K562 (cell line): ENCODE results near the gene PTCRA. TPM values are rescaled to one million over a fixed set of nuclear protein-coding genes. Genes with fewer than 3 reads are reported as not detected.

Experiments used
- ATAC-seq: fragments of 200-7000 bp; cut with Tn5 transposase; 3 replicates; pipeline ENCODE4 v1.9.1; 2020; ENCODE audit warnings: moderate library complexity
- BruUV-seq: library from RNA; stranded (reverse); fragments of 400-500 nt; replicated peaks from 2 replicates; lab custom pipeline; 2021; lab: Mats Ljungman, UMichigan
- CTCF ChIA-PET: fragments of 300-600 bp; formaldehyde crosslinking; extraction: SDS; loops from one replicate; lab custom pipeline; 2021; ENCODE audit warnings: low intra/inter-chr PET ratio; lab: Yijun Ruan, JAX
- POLR2A ChIA-PET: fragments of 300-600, 350-650 bp; sonication (Branson Sonifier 250); formaldehyde crosslinking; extraction: SDS; loops from one replicate; lab custom pipeline; 2021; ENCODE audit warnings: antibody characterized with exemption, inconsistent platforms; lab: Yijun Ruan, JAX
- DNase-seq, 4 experiments: peaks; one replicate each; pipeline versions ENCODE4 v3.0.0 to v3.0.0-alpha.2; 2011 to 2018; ENCODE audit warnings: low spot score in 3 of 4, mixed read lengths in 3 of 4; ENCODE audit errors: extremely low read depth in 1 of 4
- FAIRE-seq: peaks from 2 replicates; lab custom pipeline; 2011; peaks lifted over from hg19 to GRCh38; lab: Jason Lieb, UNC
- H2AFZ ChIP-seq: 2 replicates; pipeline ENCODE4 v1.6.0; 2011; ENCODE audit warnings: low read depth, low read length, control low read depth, inconsistent platforms
- H3K27ac ChIP-seq: fragments of 200-600 bp; 3 replicates; pipeline ENCODE4 v1.8.0; 2011; ENCODE audit warnings: low read depth, mild to moderate bottlenecking, control low read depth, inconsistent platforms, low read length, moderate library complexity, mixed read lengths; ENCODE audit errors: extremely low read depth
- H3K27me3 ChIP-seq, 2 experiments: fragments of 300-600 bp in 1 of 2; 2 replicates in 1 of 2; 3 replicates in 1 of 2; pipeline versions ENCODE4 v1.6.0 to v1.8.0; 2011; ENCODE audit warnings: inconsistent platforms in 2 of 2, low read length in 2 of 2, mild to moderate bottlenecking in 1 of 2, mixed read lengths in 1 of 2, moderate library complexity in 1 of 2; ENCODE audit not compliant: control insufficient read depth in 2 of 2, insufficient read depth in 2 of 2
- H3K36me3 ChIP-seq: fragments of 300-600 bp; 3 replicates; pipeline ENCODE4 v1.8.0; 2011; ENCODE audit warnings: mild to moderate bottlenecking, low read length, inconsistent platforms; ENCODE audit not compliant: control insufficient read depth, insufficient read depth
- H3K4me1 ChIP-seq, 2 experiments: fragments of 200-600 bp in 1 of 2; replicated peaks in 1 of 2; 2 replicates in 1 of 2; 3 replicates in 1 of 2; pipeline versions ENCODE4 v1.5.1 to v1.8.0; 2011; ENCODE audit warnings: inconsistent platforms in 2 of 2, low read length in 2 of 2, mild to moderate bottlenecking in 1 of 2, mixed read lengths in 1 of 2, moderate library complexity in 1 of 2; ENCODE audit not compliant: control insufficient read depth in 2 of 2, insufficient read depth in 2 of 2
- H3K4me2 ChIP-seq: 2 replicates; pipeline ENCODE4 v1.6.1; 2011; ENCODE audit warnings: low read length, control low read depth, inconsistent platforms, mixed read lengths; ENCODE audit not compliant: insufficient read depth
- H3K4me3 ChIP-seq: fragments of 200-600 bp; sonication (generic), shearing (Covaris generic); 2 replicates; pipeline ENCODE4 v1.5.1; 2016; ENCODE audit warnings: control low read depth, inconsistent platforms
- H3K79me2 ChIP-seq: fragments of 200-600 bp; 3 replicates; pipeline ENCODE4 v1.8.0; 2011; ENCODE audit warnings: low read length, inconsistent platforms; ENCODE audit not compliant: control insufficient read depth, insufficient read depth
- H3K9ac ChIP-seq, 2 experiments: 2 replicates each; pipeline versions ENCODE4 v1.6.0 to v1.6.1; 2011; ENCODE audit warnings: low read depth in 2 of 2, low read length in 2 of 2, control low read depth in 1 of 2, inconsistent platforms in 1 of 2, mild to moderate bottlenecking in 1 of 2, mixed read lengths in 1 of 2; ENCODE audit not compliant: insufficient read depth in 1 of 2
- H3K9me1 ChIP-seq: one replicate; pipeline ENCODE4 v1.6.0; 2011; ENCODE audit warnings: inconsistent platforms, mild to moderate bottlenecking, low read length, moderate library complexity; ENCODE audit not compliant: control insufficient read depth, insufficient read depth
- H3K9me3 ChIP-seq: replicated peaks from 2 replicates; pipeline ENCODE4 v1.5.1; 2011; ENCODE audit warnings: low read depth, low read length, inconsistent platforms; ENCODE audit not compliant: control insufficient read depth, insufficient read depth
- H4K20me1 ChIP-seq: replicated peaks from 2 replicates; pipeline ENCODE4 v1.6.1; 2011; ENCODE audit warnings: low read length, inconsistent platforms, mixed read lengths; ENCODE audit not compliant: control insufficient read depth, insufficient read depth
- C11orf30 ChIP-seq: fragments of 450-650 bp; IDR thresholded peaks from 2 replicates; pipeline ENCODE4 v1.6.1; 2016; ENCODE audit warnings: low read depth, mild to moderate bottlenecking
- EGR1 ChIP-seq: fragments of 450-650 bp; conservative IDR thresholded peaks from 2 replicates; pipeline ENCODE4 v1.6.1; 2017; ENCODE audit warnings: mild to moderate bottlenecking
- FOSL1 ChIP-seq: fragments of 200-800 bp; sonication (Bioruptor generic); conservative IDR thresholded peaks from 2 replicates; pipeline ENCODE4 v1.6.1; 2016; ENCODE audit warnings: missing genetic modification characterization, missing compliant biosample characterization
- HDGF ChIP-seq: fragments of 450-650 bp; IDR thresholded peaks from 2 replicates; pipeline ENCODE4 v1.6.1; 2016
- JUN ChIP-seq, 2 experiments: sonication (generic) in 1 of 2; formaldehyde crosslinking in 1 of 2; IDR thresholded peaks; 2 replicates each; pipeline versions ENCODE4 v1.6.1 to v1.8.0; 2012 to 2022; ENCODE audit warnings: borderline replicate concordance in 2 of 2, mild to moderate bottlenecking in 2 of 2, improper control_type of control experiment in 1 of 2, low read depth in 1 of 2, low read length in 1 of 2, missing genetic modification reagents in 1 of 2
- KLF13 ChIP-seq: fragments of 450-650 bp; IDR thresholded peaks from 2 replicates; pipeline ENCODE4 v1.6.1; 2016; ENCODE audit warnings: missing genetic modification characterization, low read depth, mild to moderate bottlenecking, missing compliant biosample characterization, moderate library complexity, borderline replicate concordance
- MAFG ChIP-seq: fragments of 450-650 bp; conservative IDR thresholded peaks from 2 replicates; pipeline ENCODE4 v1.6.1; 2016; ENCODE audit warnings: missing genetic modification characterization, missing compliant biosample characterization
- MTA2 ChIP-seq: fragments of 450-650 bp; IDR thresholded peaks from 2 replicates; pipeline ENCODE4 v1.6.1; 2016; ENCODE audit warnings: low read depth
- NRF1 ChIP-seq, 2 experiments: fragments of 450-650 bp; IDR thresholded peaks in 1 of 2; conservative IDR thresholded peaks in 1 of 2; 2 replicates each; pipeline ENCODE4 v1.6.1; 2014; ENCODE audit warnings: mild to moderate bottlenecking in 2 of 2
- NUFIP1 ChIP-seq: fragments of 450-650 bp; IDR thresholded peaks from 2 replicates; pipeline ENCODE4 v1.6.1; 2018; ENCODE audit not compliant: partially characterized antibody
- RB1 ChIP-seq: fragments of 450-650 bp; IDR thresholded peaks from 2 replicates; pipeline ENCODE4 v1.6.1; 2017; ENCODE audit warnings: low read depth, mild to moderate bottlenecking
- SAFB ChIP-seq: fragments of 200-400 bp; formaldehyde crosslinking; IDR thresholded peaks from 2 replicates; pipeline ENCODE4 v1.6.1; 2017; ENCODE audit warnings: low read depth, low read length, borderline replicate concordance
- SNIP1 ChIP-seq: fragments of 450-650 bp; IDR thresholded peaks from 2 replicates; pipeline ENCODE4 v1.7.1; 2017; ENCODE audit warnings: low read depth, mild to moderate bottlenecking
- ZNF239 ChIP-seq: fragments of 250-450 bp; sonication (Bioruptor Pico); IDR thresholded peaks from 2 replicates; pipeline ENCODE4 v1.4.0; 2020; ENCODE audit warnings: mild to moderate bottlenecking
- ZNF76 ChIP-seq: fragments of 250-450 bp; sonication (Bioruptor Pico); IDR thresholded peaks from 2 replicates; pipeline ENCODE4 v1.4.0; 2020; ENCODE audit warnings: mild to moderate bottlenecking, moderate library complexity, borderline replicate concordance
- WGBS: fragments of 100-300 bp; shearing (Covaris generic); methylation state at CpG from one replicate; pipeline ENCODE4 v1.1.6; 2016; ENCODE audit warnings: low coverage, mixed read lengths; ENCODE audit not compliant: insufficient coverage; ENCODE audit errors: missing lambda C conversion rate; 5-methylcytosine and 5-hydroxymethylcytosine counted together
- in situ Hi-C: fragments of 300-500 bp; cut with MboI; formaldehyde crosslinking; loops from 4 replicates; pipeline ENCODE4 v1.15.0; 2018; ENCODE audit warnings: inconsistent platforms, mixed read lengths
- intact Hi-C: fragments of 100-400 bp; cut with micrococcal nuclease; formaldehyde crosslinking; loops from 2 replicates; pipeline ENCODE4 v1.14.2; 2022
- polyA plus RNA-seq, 8 experiments: library from polyadenylated mRNA; depleted of rRNA in 4 of 8; stranded (reverse) in 5 of 8; unstranded in 3 of 8; fragments of >200 nt; fragmentation: Nextera tagmentation in 2 of 8; fragmentation: Illumina TruSeq in 1 of 8; extraction: Ambion mirVana in 2 of 8; extraction: Trizol in 1 of 8; gene quantifications; 2 replicates each; pipeline versions ENCODE4 v1.2.1 to v1.2.3, GENCODE V29; 2011 to 2014; ENCODE audit warnings: inconsistent platforms in 1 of 8, missing spikeins in 1 of 8
- total RNA-seq, 7 experiments: library from RNA; depleted of rRNA in 6 of 7; stranded (reverse); fragments of >200 nt in 6 of 7; fragmentation: Illumina TruSeq in 2 of 7; extraction: Trizol in 2 of 7; gene quantifications; 2 replicates each; pipeline versions ENCODE4 v1.2.1 to v1.2.3, GENCODE V29; 2011 to 2021; ENCODE audit warnings: low replicate concordance in 1 of 7

The PTCRA gene
- total and polyA plus RNA-seq, 9 of the 15 experiments (the other 6 are each of a cell fraction or from before 2014, with no cell fraction given) = 0.21 TPM; not detected in 8

GRCh38 chr6:42969934-42970333, 54.1 kb downstream of the PTCRA start:
- WGBS = 80% methylated on average over 4 of the region's 4 CpGs
- no peak overlapping the region for H2AFZ ChIP-seq
- TF ChIP-seq FOSL1 (tag) = no peak
- TF ChIP-seq EGR1 = 0 out of 2 replicates have a peak, but pooled peaks have one; percentile 15
- TF ChIP-seq SNIP1 = no peak
- H4K20me1 ChIP-seq = no peaks in the 10 kb centered on the region
- FAIRE-seq (no peak), DNase-seq (no peak), ATAC-seq (no peak)
- H3K9me3 ChIP-seq = no peaks in the 10 kb centered on the region
- ChIA-PET POLR2A (interaction anchor here (0.6 to 1.5 kb wide), 4 partner anchors 9 to 55 kb away, joined by 3 to 8 read pairs (median 3); partner anchors contain the start of gene PEX6), CTCF (no interaction called here)
- BruUV-seq = no TSS peak
- in situ Hi-C loops = no loop called here
- no peak overlapping the region for H3K4me3 ChIP-seq
- H3K9ac ChIP-seq = peak overlapping the region in 1 of 2 experiments; percentile 31; a peak in 1 of 4 replicates
- H3K36me3 ChIP-seq = peaks cover 54% of the 10 kb centered on the region
- no peak overlapping the region for H3K4me2 ChIP-seq
- 0 out of 3 replicates have a peak, but pooled peaks cover 1% of the 10 kb centered on the region for H3K79me2 ChIP-seq
- H3K9me1 ChIP-seq = no peaks in the 10 kb centered on the region
- H3K4me1 ChIP-seq = peaks cover 8 to 23% of the 10 kb centered on the region in 2 experiments
- intact Hi-C loops = no loop called here
- peak overlapping the region; percentile 16; the same call in 2 of the 3 replicates for H3K27ac ChIP-seq
- H3K27me3 ChIP-seq = no peaks in the 10 kb centered on the region

- peaks cover 12% of the 10 kb centered on the region; the same call in 2 of the 3 replicates for H3K79me2 ChIP-seq
- CTCF ChIA-PET = no interaction called here
- H3K36me3 ChIP-seq = peaks cover 53% of the 10 kb centered on the region
- no TSS peak for BruUV-seq
- no peaks in the 10 kb centered on the region for H4K20me1 ChIP-seq
- H3K9me1 ChIP-seq = no peaks in the 10 kb centered on the region
- 51% methylated on average over 4 of the region's 4 CpGs for WGBS
- peak; percentile 94 for FAIRE-seq
- intact Hi-C loops (no loop called here), in situ Hi-C loops (no loop called here)
- H2AFZ ChIP-seq = peak overlapping the region; percentile 52
- no peaks in the 10 kb centered on the region for H3K9me3 ChIP-seq
- DNase-seq = peak; percentile 80 to 82 (median 81)
- POLR2A ChIA-PET = interaction anchor here (0.5 to 1.5 kb wide), 14 partner anchors 8 to 126 kb away, joined by 3 to 8 read pairs (median 3); partner anchors contain the start of genes PEX6, PPP2R5D and RPL7L1
- H3K27ac ChIP-seq = peak overlapping the region; percentile 74
- ATAC-seq = peak; percentile 86
- H3K4me2 ChIP-seq = peak overlapping the region; percentile 65
- H3K4me1 ChIP-seq = peaks cover 11 to 31% of the 10 kb centered on the region in 2 experiments
- peak overlapping the region; percentile 26 to 33; a peak in 3 of 4 replicates for H3K9ac ChIP-seq
- H3K4me3 ChIP-seq = no peak overlapping the region
- no peaks in the 10 kb centered on the region for H3K27me3 ChIP-seq
- no peak for TF ChIP-seq ZNF239 (CRISPR knock-in tag)
- TF ChIP-seq C11orf30 = peak; percentile 90
- peak; percentile 92 for TF ChIP-seq MAFG (tag)
- no peak for TF ChIP-seq NUFIP1
- 0 out of 2 replicates have a peak, but pooled peaks have one; percentile 20 for TF ChIP-seq RB1
- TF ChIP-seq ZNF76 (CRISPR knock-in tag) = 0 out of 2 replicates have a peak, but pooled peaks have one; percentile 59
- no peak for TF ChIP-seq KLF13
- 0 out of 2 replicates have a peak, but pooled peaks have one; percentile 18 for TF ChIP-seq MTA2
- no peak for TF ChIP-seq SAFB
- peak; percentile 94 for TF ChIP-seq JUN (IDR thresholded peaks at IDR 0.05; ENCODE audit: borderline replicate concordance, low read depth, low read length)
- TF ChIP-seq JUN (CRISPR knock-in tag; IDR thresholded peaks at IDR 0.05; ENCODE audit: borderline replicate concordance) = no peak
- TF ChIP-seq NRF1 (conservative IDR thresholded peaks at IDR 0.05 in 1 of 2, IDR thresholded peaks at IDR 0.05 in 1 of 2) = no peak; a peak in 1 of 4 replicates
- 0 out of 2 replicates have a peak, but pooled peaks have one; percentile 67 for TF ChIP-seq HDGF
These were observed 55.2 kb downstream of the PTCRA start for GRCh38 chr6:42970871-42971612.
